ENCODE results near the gene PIEZO1. TPM values are rescaled to one million over a fixed set of nuclear protein-coding genes. Genes with fewer than 3 reads are reported as not detected.

PIEZO1 gene
- total and polyA plus RNA-seq, 2 experiments from 2014 or later = 30.4 to 70.1 TPM

DNA sequence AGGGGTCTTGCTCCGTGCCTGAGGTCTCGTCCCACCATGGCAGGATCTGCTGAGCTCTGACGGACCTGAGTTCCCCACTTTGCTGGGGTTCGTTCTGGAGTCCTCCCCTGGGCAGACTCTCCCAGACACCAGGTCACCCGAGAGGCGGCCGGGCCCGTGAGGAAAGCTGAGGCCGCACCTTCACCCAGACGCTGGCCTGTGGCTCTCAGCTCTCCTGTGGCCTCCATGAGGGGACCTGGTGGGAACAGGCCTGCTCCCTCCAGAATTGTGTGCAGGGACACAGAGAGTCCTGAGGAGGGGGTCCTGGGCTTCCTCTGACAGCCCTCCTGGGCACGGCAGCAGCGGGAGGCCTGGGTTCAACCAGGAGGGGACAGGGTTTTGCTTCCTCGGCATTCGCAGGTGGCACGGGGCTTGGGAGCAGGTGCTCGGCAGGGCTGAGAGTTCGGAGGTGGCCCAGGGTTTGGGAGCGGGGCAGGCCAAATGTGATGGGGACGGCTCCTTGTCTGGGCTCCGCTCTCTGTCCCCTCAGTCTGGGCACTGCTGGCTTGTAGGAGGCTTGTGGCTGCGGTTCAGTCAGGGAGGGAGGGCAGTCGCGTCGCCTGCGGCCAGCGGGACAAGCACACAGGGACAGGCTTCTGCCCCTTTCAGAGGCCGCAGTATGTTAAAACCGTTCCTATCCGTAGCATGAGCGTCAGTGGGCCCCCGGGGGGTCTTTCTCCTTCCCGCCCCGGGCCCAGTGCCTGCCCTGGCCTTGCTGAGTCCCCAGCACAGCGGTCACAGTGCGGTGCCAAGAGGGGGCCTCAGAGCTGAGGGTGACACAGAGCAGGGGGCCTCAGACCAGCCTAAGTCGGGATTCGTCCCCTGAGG is 90.6 kb downstream of the PIEZO1 start:
- Histone ChIP-seq H2AFZ (no peak overlapping the region), H3K4me2 (no peak overlapping the region), H4K20me1 (replicated peaks; ENCODE audit: insufficient read depth) (no peaks in the 10 kb centered on the region), H3K4me3 (no peak overlapping the region), H3K9me2 (ENCODE audit: insufficient read depth) (no peaks in the 10 kb centered on the region), H3K27ac (ENCODE audit: low read depth) (no peak overlapping the region), H3F3A (replicated peaks; ENCODE audit: low read depth) (no peaks in the 10 kb centered on the region), H3K4me1 (ENCODE audit: insufficient read depth) (no peaks in the 10 kb centered on the region), H3K79me2 (replicated peaks; ENCODE audit: insufficient read depth) (no peaks in the 10 kb centered on the region), H3K36me3 (ENCODE audit: insufficient read depth) (no peaks in the 10 kb centered on the region), H3K27me3 (ENCODE audit: insufficient read depth) (no peaks in the 10 kb centered on the region)
- Mint-ChIP-seq H3K9me3 (no peaks in the 10 kb centered on the region), H3K4me1 (no peaks in the 10 kb centered on the region), H3K27ac (0 out of 2 replicates have a peak overlapping the region, but pooled peaks have one; percentile 44), H3K36me3 (ENCODE audit: low read depth) (no peaks in the 10 kb centered on the region), H3K27me3 (ENCODE audit: insufficient read depth, low read depth, poor library complexity) (peaks cover under 1% of the 10 kb centered on the region), H3K4me3 (no peak overlapping the region)
- DNase-seq (ENCODE audit: low spot score) = no peak
- no peak for ATAC-seq
- TF ChIP-seq, protein P1, sequence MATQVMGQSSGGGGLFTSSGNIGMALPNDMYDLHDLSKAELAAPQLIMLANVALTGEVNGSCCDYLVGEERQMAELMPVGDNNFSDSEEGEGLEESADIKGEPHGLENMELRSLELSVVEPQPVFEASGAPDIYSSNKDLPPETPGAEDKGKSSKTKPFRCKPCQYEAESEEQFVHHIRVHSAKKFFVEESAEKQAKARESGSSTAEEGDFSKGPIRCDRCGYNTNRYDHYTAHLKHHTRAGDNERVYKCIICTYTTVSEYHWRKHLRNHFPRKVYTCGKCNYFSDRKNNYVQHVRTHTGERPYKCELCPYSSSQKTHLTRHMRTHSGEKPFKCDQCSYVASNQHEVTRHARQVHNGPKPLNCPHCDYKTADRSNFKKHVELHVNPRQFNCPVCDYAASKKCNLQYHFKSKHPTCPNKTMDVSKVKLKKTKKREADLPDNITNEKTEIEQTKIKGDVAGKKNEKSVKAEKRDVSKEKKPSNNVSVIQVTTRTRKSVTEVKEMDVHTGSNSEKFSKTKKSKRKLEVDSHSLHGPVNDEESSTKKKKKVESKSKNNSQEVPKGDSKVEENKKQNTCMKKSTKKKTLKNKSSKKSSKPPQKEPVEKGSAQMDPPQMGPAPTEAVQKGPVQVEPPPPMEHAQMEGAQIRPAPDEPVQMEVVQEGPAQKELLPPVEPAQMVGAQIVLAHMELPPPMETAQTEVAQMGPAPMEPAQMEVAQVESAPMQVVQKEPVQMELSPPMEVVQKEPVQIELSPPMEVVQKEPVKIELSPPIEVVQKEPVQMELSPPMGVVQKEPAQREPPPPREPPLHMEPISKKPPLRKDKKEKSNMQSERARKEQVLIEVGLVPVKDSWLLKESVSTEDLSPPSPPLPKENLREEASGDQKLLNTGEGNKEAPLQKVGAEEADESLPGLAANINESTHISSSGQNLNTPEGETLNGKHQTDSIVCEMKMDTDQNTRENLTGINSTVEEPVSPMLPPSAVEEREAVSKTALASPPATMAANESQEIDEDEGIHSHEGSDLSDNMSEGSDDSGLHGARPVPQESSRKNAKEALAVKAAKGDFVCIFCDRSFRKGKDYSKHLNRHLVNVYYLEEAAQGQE (IDR thresholded peaks at IDR 0.05; ENCODE audit: unreplicated experiment) = no peak
- no peak for TF ChIP-seq ZNF114 (CRISPR knock-in tag; IDR thresholded peaks at IDR 0.05)
- TF ChIP-seq STAT1 (IDR thresholded peaks at IDR 0.05; ENCODE audit: unreplicated experiment) = no peak
- no peak for TF ChIP-seq EZH2phosphoT487 (IDR thresholded peaks at IDR 0.05; ENCODE audit: unreplicated experiment)
- TF ChIP-seq, protein P2, sequence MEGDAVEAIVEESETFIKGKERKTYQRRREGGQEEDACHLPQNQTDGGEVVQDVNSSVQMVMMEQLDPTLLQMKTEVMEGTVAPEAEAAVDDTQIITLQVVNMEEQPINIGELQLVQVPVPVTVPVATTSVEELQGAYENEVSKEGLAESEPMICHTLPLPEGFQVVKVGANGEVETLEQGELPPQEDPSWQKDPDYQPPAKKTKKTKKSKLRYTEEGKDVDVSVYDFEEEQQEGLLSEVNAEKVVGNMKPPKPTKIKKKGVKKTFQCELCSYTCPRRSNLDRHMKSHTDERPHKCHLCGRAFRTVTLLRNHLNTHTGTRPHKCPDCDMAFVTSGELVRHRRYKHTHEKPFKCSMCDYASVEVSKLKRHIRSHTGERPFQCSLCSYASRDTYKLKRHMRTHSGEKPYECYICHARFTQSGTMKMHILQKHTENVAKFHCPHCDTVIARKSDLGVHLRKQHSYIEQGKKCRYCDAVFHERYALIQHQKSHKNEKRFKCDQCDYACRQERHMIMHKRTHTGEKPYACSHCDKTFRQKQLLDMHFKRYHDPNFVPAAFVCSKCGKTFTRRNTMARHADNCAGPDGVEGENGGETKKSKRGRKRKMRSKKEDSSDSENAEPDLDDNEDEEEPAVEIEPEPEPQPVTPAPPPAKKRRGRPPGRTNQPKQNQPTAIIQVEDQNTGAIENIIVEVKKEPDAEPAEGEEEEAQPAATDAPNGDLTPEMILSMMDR (conservative IDR thresholded peaks at IDR 0.05; ENCODE audit: low read depth in 2 of 2) = no peak
- no peak for TF ChIP-seq ZNF331 (CRISPR knock-in tag; IDR thresholded peaks at IDR 0.05; ENCODE audit: low read depth)
- TF ChIP-seq, protein P3, sequence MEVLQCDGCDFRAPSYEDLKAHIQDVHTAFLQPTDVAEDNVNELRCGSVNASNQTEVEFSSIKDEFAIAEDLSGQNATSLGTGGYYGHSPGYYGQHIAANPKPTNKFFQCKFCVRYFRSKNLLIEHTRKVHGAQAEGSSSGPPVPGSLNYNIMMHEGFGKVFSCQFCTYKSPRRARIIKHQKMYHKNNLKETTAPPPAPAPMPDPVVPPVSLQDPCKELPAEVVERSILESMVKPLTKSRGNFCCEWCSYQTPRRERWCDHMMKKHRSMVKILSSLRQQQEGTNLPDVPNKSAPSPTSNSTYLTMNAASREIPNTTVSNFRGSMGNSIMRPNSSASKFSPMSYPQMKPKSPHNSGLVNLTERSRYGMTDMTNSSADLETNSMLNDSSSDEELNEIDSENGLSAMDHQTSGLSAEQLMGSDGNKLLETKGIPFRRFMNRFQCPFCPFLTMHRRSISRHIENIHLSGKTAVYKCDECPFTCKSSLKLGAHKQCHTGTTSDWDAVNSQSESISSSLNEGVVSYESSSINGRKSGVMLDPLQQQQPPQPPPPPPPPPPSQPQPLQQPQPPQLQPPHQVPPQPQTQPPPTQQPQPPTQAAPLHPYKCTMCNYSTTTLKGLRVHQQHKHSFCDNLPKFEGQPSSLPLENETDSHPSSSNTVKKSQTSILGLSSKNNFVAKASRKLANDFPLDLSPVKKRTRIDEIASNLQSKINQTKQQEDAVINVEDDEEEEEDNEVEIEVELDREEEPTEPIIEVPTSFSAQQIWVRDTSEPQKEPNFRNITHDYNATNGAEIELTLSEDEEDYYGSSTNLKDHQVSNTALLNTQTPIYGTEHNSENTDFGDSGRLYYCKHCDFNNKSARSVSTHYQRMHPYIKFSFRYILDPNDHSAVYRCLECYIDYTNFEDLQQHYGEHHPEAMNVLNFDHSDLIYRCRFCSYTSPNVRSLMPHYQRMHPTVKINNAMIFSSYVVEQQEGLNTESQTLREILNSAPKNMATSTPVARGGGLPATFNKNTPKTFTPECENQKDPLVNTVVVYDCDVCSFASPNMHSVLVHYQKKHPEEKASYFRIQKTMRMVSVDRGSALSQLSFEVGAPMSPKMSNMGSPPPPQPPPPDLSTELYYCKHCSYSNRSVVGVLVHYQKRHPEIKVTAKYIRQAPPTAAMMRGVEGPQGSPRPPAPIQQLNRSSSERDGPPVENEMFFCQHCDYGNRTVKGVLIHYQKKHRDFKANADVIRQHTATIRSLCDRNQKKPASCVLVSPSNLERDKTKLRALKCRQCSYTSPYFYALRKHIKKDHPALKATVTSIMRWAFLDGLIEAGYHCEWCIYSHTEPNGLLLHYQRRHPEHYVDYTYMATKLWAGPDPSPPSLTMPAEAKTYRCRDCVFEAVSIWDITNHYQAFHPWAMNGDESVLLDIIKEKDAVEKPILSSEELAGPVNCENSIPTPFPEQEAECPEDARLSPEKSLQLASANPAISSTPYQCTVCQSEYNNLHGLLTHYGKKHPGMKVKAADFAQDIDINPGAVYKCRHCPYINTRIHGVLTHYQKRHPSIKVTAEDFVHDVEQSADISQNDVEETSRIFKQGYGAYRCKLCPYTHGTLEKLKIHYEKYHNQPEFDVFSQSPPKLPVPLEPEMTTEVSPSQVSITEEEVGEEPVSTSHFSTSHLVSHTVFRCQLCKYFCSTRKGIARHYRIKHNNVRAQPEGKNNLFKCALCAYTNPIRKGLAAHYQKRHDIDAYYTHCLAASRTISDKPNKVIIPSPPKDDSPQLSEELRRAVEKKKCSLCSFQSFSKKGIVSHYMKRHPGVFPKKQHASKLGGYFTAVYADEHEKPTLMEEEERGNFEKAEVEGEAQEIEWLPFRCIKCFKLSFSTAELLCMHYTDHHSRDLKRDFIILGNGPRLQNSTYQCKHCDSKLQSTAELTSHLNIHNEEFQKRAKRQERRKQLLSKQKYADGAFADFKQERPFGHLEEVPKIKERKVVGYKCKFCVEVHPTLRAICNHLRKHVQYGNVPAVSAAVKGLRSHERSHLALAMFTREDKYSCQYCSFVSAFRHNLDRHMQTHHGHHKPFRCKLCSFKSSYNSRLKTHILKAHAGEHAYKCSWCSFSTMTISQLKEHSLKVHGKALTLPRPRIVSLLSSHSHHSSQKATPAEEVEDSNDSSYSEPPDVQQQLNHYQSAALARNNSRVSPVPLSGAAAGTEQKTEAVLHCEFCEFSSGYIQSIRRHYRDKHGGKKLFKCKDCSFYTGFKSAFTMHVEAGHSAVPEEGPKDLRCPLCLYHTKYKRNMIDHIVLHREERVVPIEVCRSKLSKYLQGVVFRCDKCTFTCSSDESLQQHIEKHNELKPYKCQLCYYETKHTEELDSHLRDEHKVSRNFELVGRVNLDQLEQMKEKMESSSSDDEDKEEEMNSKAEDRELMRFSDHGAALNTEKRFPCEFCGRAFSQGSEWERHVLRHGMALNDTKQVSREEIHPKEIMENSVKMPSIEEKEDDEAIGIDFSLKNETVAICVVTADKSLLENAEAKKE (CRISPR knock-in tag; IDR thresholded peaks at IDR 0.05) = no peak
- TF ChIP-seq, protein P4, sequence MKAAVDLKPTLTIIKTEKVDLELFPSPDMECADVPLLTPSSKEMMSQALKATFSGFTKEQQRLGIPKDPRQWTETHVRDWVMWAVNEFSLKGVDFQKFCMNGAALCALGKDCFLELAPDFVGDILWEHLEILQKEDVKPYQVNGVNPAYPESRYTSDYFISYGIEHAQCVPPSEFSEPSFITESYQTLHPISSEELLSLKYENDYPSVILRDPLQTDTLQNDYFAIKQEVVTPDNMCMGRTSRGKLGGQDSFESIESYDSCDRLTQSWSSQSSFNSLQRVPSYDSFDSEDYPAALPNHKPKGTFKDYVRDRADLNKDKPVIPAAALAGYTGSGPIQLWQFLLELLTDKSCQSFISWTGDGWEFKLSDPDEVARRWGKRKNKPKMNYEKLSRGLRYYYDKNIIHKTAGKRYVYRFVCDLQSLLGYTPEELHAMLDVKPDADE (IDR thresholded peaks at IDR 0.05) = no peak
- no peak for TF ChIP-seq POLR2AphosphoS5 (IDR thresholded peaks at IDR 0.05; ENCODE audit: low read depth)
- no peak for TF ChIP-seq JUNB (IDR thresholded peaks at IDR 0.05; ENCODE audit: unreplicated experiment)

Measured in GM23338 (cell line).